AG09309 (cell line): ENCODE measurements around the gene TMEM106B.
"Not testable (repeated sequence)": the region's sequence is repeated elsewhere in the genome, so short reads cannot be mapped to it uniquely, and the experiment has no call there.

Experiments
- DNase-seq: peaks from one replicate; pipeline ENCODE4 v3.0.0-alpha.2; 2010; ENCODE audit warnings: low read depth
- H3K4me3 ChIP-seq: 2 replicates; pipeline ENCODE4 v1.5.1; 2011; ENCODE audit warnings: mild to moderate bottlenecking, low read depth, low read length, moderate library complexity; ENCODE audit not compliant: control insufficient read depth
- CTCF ChIP-seq: IDR thresholded peaks from 2 replicates; pipeline ENCODE4 v1.5.1; 2011; ENCODE audit warnings: mild to moderate bottlenecking, low read depth, low read length, inconsistent platforms; ENCODE audit not compliant: insufficient read depth, control insufficient read depth; ENCODE audit errors: missing control alignments

The TMEM106B gene

GRCh38 chr7:12211711-12212485 is 804 bp downstream of the TMEM106B start:
- H3K4me3 ChIP-seq = peak overlapping the region; percentile 78
- TF ChIP-seq CTCF = no peak
- no peak for DNase-seq

GRCh38 chr7:12217311-12217710 is 6.2 kb downstream of the TMEM106B start:
- H3K4me3 ChIP-seq = no peak overlapping the region
- TF ChIP-seq CTCF = no peak
- DNase-seq = no peak

GRCh38 chr7:12220389-12221046 is 9.4 kb downstream of the TMEM106B start:
- no peak for DNase-seq
- no peak overlapping the region for H3K4me3 ChIP-seq
- no peak for TF ChIP-seq CTCF

GRCh38 chr7:12221414-12221813 is 10.3 kb downstream of the TMEM106B start:
- no peak overlapping the region for H3K4me3 ChIP-seq
- no peak for DNase-seq
- no peak for TF ChIP-seq CTCF

- DNase-seq = no peak
- H3K4me3 ChIP-seq = no peak overlapping the region
- TF ChIP-seq CTCF = no peak
Measured at GRCh38 chr7:12222889-12223579, 11.9 kb downstream of the TMEM106B start.

- H3K4me3 ChIP-seq, DNase-seq: not testable (repeated sequence)
Measured at GRCh38 chr7:12225017-12225416, 13.9 kb downstream of the TMEM106B start.

GRCh38 chr7:12226756-12227155 is 15.7 kb downstream of the TMEM106B start:
- no peak for TF ChIP-seq CTCF
- H3K4me3 ChIP-seq = no peak overlapping the region
- no peak for DNase-seq
